ACC112 (cell line): Measurements from ENCODE around the gene DRC3.

Experiments
- H2AFZ ChIP-seq: fragments of 200-600 bp; sonication (generic); one replicate; pipeline ENCODE4 v1.6.0; 2017; ENCODE audit warnings: antibody characterized with exemption, low read length; ENCODE audit not compliant: unreplicated experiment
- H3K27ac ChIP-seq: fragments of 200-600 bp; sonication (generic); 2 replicates; pipeline ENCODE4 v1.5.1; 2014; ENCODE audit warnings: low read depth, mild to moderate bottlenecking, antibody characterized with exemption, low read length, moderate library complexity
- H3K27me3 ChIP-seq: fragments of 200-600 bp; sonication (generic); 2 replicates; pipeline ENCODE4 v1.6.1; 2014; ENCODE audit warnings: mild to moderate bottlenecking, antibody characterized with exemption, low read length, moderate library complexity, mixed read lengths; ENCODE audit not compliant: insufficient read depth
- H3K36me3 ChIP-seq: fragments of 200-600 bp; sonication (generic); 2 replicates; pipeline ENCODE4 v1.6.1; 2016; ENCODE audit warnings: mild to moderate bottlenecking, antibody characterized with exemption, low read length, moderate library complexity, mixed read lengths; ENCODE audit not compliant: insufficient read depth
- H3K4me1 ChIP-seq: fragments of 200-600 bp; sonication (generic); one replicate; pipeline ENCODE4 v1.6.1; 2016; ENCODE audit warnings: low read length, mixed read lengths; ENCODE audit not compliant: insufficient read depth, unreplicated experiment, control insufficient read depth
- H3K4me3 ChIP-seq: fragments of 200-600 bp; sonication (generic); 2 replicates; pipeline ENCODE4 v1.5.1; 2014; ENCODE audit warnings: mild to moderate bottlenecking, low read depth, low read length
- H3K79me2 ChIP-seq: fragments of 200-600 bp; sonication (generic); one replicate; pipeline ENCODE4 v1.6.0; 2016; ENCODE audit warnings: low read length; ENCODE audit not compliant: control insufficient read depth, unreplicated experiment, insufficient read depth

Gene DRC3

GRCh38 chr17:17972126-17972951, at the start of gene DRC3, which contains the start of gene TOM1L2:
TSS of gene DRC3 (plus strand) at chr17:17972862. CDS start at chr17:17977599, 4,737 bp downstream.
TSS of gene TOM1L2 (minus strand) at chr17:17972400. CDS start at chr17:17972313, 87 bp downstream.
- peak within 1 kb of the TSS; percentile 57 for H3K27ac ChIP-seq
- H2AFZ ChIP-seq = no peak within 1 kb of the TSS
- peaks cover 41% of the 10 kb centered on the region for H3K79me2 ChIP-seq
- no peaks in the 10 kb centered on the region for H3K27me3 ChIP-seq
- peak within 1 kb of the TSS; percentile 81 for H3K4me3 ChIP-seq
- H3K4me1 ChIP-seq = peaks cover 12% of the 10 kb centered on the region
- no peaks in the 10 kb centered on the region for H3K36me3 ChIP-seq

GRCh38 chr17:17924131-17924856, 48.4 kb upstream of the DRC3 start:
- H3K4me1 ChIP-seq = peaks cover 70% of the 10 kb centered on the region
- H3K27ac ChIP-seq = peak overlapping the region; percentile 53

GRCh38 chr17:17924857-17925250, 47.8 kb upstream of the DRC3 start:
- Histone ChIP-seq H3K36me3 (no peaks in the 10 kb centered on the region), H2AFZ (no peak overlapping the region), H3K27ac (peak overlapping the region; percentile 53), H3K4me3 (no peak overlapping the region), H3K79me2 (peaks cover 54% of the 10 kb centered on the region), H3K27me3 (no peaks in the 10 kb centered on the region), H3K4me1 (peaks cover 70% of the 10 kb centered on the region)

More at GRCh38 chr17:17924131-17924856, 48.4 kb upstream of the DRC3 start:
- Histone ChIP-seq H3K79me2 (peaks cover 53% of the 10 kb centered on the region), H3K27me3 (no peaks in the 10 kb centered on the region), H3K36me3 (no peaks in the 10 kb centered on the region), H2AFZ (no peak overlapping the region), H3K4me3 (no peak overlapping the region)

GRCh38 chr17:17926036-17926435, 46.6 kb upstream of the DRC3 start:
- Histone ChIP-seq H2AFZ (no peak overlapping the region), H3K27me3 (no peaks in the 10 kb centered on the region), H3K79me2 (peaks cover 56% of the 10 kb centered on the region), H3K4me1 (peaks cover 76% of the 10 kb centered on the region), H3K36me3 (no peaks in the 10 kb centered on the region), H3K4me3 (no peak overlapping the region), H3K27ac (no peak overlapping the region)

- Histone ChIP-seq H3K27ac (no peak overlapping the region), H3K4me3 (no peak overlapping the region), H3K4me1 (peaks cover 75% of the 10 kb centered on the region), H3K27me3 (no peaks in the 10 kb centered on the region), H3K36me3 (no peaks in the 10 kb centered on the region), H3K79me2 (peaks cover 60% of the 10 kb centered on the region), H2AFZ (no peak overlapping the region)
Measured at GRCh38 chr17:17926840-17927449, 45.7 kb upstream of the DRC3 start.

GRCh38 chr17:17928398-17929287, 44.0 kb upstream of the DRC3 start:
- peaks cover 62% of the 10 kb centered on the region for H3K4me1 ChIP-seq
- no peak overlapping the region for H2AFZ ChIP-seq
- no peaks in the 10 kb centered on the region for H3K27me3 ChIP-seq
- H3K27ac ChIP-seq = no peak overlapping the region
- H3K4me3 ChIP-seq = no peak overlapping the region
- H3K36me3 ChIP-seq = no peaks in the 10 kb centered on the region
- H3K79me2 ChIP-seq = peaks cover 51% of the 10 kb centered on the region

GRCh38 chr17:17929655-17930380, 42.8 kb upstream of the DRC3 start:
- H3K4me1 ChIP-seq = peaks cover 61% of the 10 kb centered on the region
- peaks cover 56% of the 10 kb centered on the region for H3K79me2 ChIP-seq
- no peaks in the 10 kb centered on the region for H3K27me3 ChIP-seq
- H2AFZ ChIP-seq = no peak overlapping the region
- no peaks in the 10 kb centered on the region for H3K36me3 ChIP-seq
- peak overlapping the region; percentile 36; the same call in 1 of the 2 replicates for H3K27ac ChIP-seq
- H3K4me3 ChIP-seq = 0 out of 2 replicates have a peak overlapping the region, but pooled peaks have one; percentile 10

- H2AFZ ChIP-seq = no peak overlapping the region
- H3K27me3 ChIP-seq = no peaks in the 10 kb centered on the region
- no peaks in the 10 kb centered on the region for H3K36me3 ChIP-seq
- H3K79me2 ChIP-seq = peaks cover 52% of the 10 kb centered on the region
- H3K27ac ChIP-seq = no peak overlapping the region
- H3K4me1 ChIP-seq = peaks cover 63% of the 10 kb centered on the region
- no peak overlapping the region for H3K4me3 ChIP-seq
Measured at GRCh38 chr17:17930674-17931073, 42.0 kb upstream of the DRC3 start.

- Histone ChIP-seq H3K4me3 (no peak overlapping the region), H2AFZ (no peak overlapping the region), H3K4me1 (peaks cover 68% of the 10 kb centered on the region), H3K36me3 (no peaks in the 10 kb centered on the region), H3K27ac (no peak overlapping the region), H3K27me3 (no peaks in the 10 kb centered on the region), H3K79me2 (peaks cover 49% of the 10 kb centered on the region)
Measured at GRCh38 chr17:17931159-17931558, 41.5 kb upstream of the DRC3 start.
